ENCODE data around the gene NOX5.

DNA sequence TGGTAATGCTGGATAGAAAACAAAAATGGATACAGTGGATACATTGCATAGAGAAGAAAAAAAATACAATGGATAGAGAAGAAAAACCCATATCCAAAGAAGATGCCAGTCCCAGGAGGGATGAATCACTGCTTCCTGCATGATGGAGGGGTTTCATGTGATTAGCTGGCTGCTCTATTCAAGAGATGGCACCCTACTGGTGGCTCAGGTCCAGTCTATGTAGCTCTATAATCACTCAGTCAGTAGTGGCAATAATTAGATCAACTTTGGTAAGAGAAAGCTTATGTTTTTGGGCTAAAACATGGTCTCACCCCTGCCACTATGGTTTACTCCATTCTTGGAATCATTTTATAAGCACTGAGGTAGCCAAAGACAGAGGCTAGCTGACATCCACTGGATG, 33.7 kb upstream of the NOX5 start:
- TF ChIP-seq CTCF (conservative IDR thresholded peaks at IDR 0.05 in 1 of 2, IDR thresholded peaks at IDR 0.05 in 1 of 2; ENCODE audit: low read depth in 1 of 2, low read length in 2 of 2): no peak
- no peak for TF ChIP-seq EZH2 (IDR thresholded peaks at IDR 0.05; ENCODE audit: low read length, missing control alignments)
